HG03354 (cell line): ENCODE results near the gene INHBC.
"Not testable (repeated sequence)": the region's sequence is repeated elsewhere in the genome, so short reads cannot be mapped to it uniquely, and the experiment has no call there.

Experiments used
- ATAC-seq: cut with Tn5 transposase; IDR thresholded peaks from one replicate; pipeline ENCODE4 v1.9.1; 2021; ENCODE audit warnings: mild to moderate bottlenecking; ENCODE audit not compliant: unreplicated experiment, poor library complexity, severe bottlenecking

Gene INHBC

DNA sequence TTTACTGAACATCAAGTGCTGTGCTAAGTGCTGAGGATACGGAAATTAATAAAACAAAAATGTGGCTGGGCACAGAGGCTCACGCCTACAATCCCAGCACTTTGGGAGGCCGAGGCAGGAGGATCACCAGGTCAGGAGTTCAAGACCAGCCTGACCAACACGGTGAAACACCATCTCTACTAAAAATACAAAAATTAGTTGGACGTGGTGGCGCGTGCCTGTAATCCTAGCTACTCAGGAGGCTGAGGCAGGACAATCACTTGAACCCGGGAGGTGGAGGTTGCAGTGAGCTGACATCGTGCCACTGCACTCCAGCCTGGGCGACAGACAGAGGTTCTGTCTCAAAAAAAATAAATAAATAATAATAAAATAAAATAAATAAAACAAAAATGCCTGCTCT is 7.6 kb upstream of the INHBC start:
- not testable (repeated sequence) for ATAC-seq

DNA sequence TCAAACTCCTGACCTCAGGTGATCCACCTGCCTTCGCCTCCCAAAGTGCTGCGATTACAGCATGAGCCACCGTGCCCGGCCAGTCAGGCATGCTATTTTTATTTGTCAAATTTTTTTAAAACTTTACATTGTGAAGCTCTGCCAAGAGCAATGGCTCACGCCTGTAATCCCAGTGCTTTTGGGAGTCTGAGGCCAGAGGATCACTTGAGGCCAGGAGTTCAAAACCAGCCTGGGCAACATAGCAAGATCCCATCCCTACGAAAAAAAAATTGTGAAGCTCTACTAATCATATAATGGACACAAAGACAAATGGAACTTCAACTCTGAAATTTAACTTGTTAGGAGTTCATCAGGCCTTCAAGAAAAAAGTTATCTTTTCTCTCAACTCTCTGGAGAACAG is 5.6 kb upstream of the INHBC start:
- ATAC-seq = no peak

DNA sequence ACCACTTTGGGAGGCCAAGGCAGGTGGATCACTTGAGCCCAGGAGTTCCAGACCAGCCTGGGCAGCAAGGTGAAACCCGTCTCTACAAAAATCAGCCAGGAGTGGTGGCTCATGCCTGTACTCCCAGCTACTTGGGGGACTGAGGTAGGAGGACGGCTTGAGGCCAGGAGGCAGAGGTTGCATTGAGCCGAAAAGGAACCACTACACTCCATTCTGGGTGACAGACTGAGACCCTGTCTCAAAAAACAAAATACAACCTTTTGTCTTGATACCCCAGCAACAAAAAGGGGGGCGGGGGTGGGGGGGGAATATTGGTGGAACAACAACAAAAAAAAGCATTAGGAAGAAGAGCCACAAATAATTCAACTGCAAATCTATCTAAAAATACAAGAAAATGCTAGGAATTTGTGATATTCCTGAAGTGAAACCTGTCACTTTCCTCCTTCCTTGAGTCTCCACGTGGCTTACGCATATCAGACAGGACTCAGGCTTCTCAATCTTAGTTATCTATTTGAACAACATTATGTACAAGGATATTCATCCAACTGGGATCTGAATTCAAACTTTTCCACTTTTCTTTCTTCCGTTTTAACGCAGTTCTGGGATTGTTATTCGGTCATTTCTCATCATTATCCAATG is 5.0 kb upstream of the INHBC start:
- ATAC-seq = no peak

DNA sequence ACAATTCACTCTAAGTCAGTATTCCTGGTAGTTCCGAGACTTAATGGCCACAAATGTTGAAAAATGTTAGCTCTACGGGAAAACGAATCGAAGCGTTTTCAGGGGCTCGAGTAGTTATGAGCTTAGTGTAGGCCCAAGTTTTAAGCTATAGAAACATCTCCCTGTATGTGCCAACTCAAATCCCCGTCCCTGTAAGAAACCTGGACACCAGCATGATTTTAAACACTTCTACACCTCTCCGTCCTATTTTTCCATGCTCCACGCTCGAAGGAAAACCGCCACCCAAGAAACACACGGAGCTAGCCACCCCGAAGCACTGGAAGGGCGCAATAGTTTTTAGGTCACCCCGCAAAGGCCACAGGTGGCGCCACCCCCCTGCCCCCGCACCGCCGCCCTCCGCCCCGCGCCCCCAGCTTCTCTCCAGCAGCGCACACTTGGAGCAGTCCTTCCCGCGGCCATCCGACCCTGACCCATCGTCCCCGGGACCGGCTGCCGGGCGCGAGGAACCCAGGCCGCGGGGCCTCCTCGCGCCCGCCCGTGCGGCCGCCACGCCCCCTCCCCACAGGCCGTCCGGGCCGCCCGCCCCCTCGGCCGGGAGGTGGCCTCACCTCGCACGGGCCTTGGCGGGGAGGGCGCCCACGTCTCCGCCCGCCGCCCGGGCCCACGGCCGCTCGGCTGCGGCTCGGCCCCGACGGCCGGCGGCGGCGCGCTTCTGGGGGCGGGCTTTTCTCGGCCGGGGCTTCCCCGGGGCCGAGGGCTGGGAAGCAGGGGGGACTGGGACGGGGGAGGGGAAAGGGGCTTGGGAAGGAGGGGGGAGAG is 4.3 kb upstream of the INHBC start:
- peak; percentile 69 for ATAC-seq

DNA sequence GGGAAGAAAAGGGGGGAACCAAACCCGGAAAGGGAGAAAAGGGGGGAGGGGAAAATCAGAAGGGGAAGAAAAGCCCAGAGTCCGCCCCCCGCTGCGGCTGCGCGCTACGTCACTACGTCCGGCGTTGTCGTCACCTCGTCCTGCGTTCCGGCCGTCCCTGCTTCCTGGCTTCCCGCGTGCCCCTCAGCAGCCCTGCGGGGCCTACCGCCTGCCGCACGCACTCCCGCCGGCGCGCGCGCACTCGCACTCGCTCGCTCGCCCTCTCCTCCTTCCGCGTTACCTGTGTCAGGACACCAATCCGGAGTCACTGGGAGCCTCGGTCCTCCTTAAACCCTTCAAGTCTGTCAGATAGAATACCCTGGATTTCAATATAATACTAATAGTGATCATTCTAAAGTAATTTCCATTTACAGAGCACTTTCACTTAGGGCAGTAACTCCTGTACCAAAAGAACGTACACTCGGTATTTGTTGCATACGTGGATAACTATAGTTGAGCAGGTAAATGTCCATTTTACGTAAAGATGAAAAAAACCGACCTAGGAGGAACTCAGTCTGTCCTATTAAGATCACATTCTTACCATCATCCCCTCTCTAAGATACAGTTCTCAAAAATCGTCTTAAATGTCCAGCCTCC is 3.5 kb upstream of the INHBC start, which contains the start of gene R3HDM2:
R3HDM2 (minus strand) TSS at position 113 of the 636 bp plus-strand sequence. CDS start 120,615 bp downstream, outside the sequence.
- peak; percentile 96 for ATAC-seq

DNA sequence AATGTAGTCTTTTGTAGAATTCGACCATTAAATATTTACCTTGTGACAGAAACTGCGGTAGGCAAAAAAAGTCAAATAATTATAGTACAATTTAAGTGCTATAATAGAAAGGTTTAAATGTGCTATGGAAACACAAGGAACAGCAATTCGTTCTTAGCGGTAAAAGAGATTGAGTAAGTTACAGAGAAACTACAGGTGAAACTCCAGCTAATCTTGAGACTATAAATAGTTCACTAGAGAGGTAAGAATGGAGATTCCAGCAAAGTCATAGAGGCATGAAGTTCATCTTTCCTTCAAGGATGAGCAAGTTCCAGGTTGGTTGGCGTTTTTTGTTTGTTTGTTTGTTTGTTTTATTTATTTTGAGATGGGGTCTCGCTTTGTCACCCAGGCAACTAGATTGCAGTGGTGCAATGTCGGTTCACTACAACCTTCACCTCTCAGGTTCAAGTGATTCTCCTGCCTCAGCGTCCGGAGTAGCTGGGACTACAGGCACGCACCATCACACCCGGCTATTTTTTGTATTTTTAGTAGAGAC is 2.9 kb upstream of the INHBC start:
- no peak for ATAC-seq

DNA sequence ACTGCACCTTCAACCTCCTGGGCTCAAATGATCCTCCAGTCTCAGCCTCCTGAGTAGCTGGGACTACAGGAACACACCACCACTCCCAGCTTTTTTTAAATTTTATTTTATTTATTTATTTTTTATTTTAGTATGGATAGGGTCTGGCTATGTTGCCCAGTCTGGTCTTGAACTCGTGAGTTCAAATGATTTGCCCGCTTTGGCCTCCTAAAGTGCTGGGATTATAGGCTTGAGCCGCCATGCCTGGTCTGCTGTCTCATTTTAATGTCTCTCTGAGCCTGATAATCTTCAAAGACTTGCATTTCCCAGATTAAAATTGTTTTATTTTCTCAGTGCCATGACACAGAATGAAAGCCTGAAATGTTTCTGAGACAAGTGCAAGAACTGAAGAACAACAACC is 1.2 kb upstream of the INHBC start:
- ATAC-seq = no peak

DNA sequence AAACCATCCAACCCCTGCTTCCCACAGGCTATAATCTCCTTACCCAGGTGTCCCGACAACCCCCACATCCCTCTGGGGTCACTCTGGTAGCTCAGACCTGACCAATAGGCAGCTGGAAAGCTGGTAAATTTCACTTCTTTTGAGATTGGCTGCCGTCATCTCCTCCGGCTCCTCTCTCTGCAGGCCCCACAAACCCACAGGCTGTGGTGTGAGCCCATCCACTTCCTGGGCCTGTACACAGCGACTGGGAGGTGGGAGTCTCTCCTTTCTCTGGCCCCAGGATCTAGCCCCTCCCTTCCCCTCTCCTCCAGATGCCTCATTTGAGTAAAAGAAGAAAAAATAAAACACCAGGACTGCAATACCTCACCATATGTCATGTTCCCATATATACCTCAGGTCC is 709 bp downstream of the INHBC start:
- no peak for ATAC-seq

DNA sequence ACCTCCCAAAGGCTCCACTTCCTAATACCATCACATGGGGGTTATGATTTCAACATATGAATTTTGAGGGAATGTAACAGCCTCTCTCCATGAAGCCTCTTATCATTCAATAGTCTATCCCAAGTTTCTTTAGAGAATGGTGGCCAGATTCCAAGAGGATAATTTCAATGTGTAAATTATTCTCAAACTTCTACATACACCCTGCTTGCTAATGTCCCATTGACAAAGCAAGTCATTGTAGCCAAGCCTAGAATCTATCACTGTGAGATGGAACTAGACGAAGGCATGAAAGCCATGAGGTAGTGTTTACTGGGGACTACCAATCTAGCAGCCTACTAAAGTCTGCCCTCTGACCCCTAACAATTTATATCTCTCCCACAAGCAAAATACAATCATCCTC is 3.8 kb downstream of the INHBC start:
- ATAC-seq = no peak

DNA sequence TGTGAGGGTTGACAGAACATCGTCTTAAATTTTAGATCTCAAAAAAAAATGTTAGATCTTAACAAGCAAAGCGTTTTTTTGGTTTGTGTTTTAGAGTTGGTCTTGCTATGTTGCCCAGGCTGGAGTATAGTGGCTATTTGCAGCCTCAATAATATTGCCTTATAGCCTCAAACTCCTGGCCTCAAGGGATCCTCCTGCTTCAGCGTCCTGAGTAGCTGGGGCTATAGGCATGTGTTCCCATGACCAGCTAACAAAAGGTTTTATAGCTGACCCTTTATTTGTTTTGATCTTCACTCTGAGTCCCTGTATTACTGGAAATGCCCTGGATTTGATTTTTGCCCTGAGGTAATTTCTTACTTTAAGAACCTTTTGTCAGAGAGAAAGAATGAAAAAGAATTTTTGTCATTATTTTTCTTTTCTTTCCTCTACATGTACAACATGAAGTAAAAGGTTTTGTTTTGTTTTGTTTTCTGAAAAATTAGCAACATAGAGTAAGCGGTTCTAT is 5.2 kb downstream of the INHBC start:
- ATAC-seq = no peak

DNA sequence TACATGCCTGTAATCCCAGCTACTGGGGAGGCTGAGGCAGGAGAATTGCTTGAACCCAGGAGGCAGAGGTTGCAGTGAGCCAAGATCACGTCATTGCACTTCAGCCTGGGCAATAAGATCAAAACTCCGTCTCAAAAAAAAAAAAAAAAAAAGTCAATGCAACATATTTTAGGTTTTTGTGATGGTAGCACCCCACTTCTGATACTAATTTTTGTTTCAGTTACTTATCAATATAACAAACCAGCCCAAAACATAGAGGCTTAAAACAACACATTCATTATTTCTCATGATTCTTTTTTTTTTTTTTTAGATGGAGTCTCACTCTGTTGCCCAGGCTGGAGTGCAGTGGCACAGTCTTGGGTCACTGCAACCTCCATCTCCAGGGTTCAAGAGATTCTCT is 6.8 kb downstream of the INHBC start:
- ATAC-seq = not testable (repeated sequence)

DNA sequence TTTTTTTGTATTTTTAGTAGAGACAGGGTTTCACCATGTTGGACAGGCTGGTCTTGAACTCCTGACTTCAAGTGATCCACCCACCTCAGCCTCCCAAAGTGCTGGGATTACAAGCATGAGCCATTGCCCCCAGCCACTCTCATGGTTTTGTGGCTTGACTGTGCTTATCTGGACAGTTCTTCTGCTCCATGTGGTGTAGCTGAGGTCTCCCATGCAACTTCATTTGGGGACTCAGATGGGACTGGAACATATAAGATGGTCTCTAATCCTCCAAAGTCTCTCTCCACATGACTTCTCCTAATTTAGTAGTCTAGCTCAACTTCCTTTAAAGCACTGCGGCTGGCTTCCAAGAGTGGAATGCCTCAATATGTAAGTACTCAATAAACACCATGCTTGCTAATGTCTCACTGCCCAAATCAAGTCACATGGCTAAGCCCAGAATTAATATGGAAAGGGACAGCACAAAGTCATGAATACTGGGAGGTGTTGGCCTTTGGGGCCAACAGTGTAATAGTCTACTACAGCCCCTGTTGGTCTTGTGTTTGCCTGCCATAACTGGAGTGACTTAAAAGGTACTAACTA is 7.4 kb downstream of the INHBC start:
- no peak for ATAC-seq

DNA sequence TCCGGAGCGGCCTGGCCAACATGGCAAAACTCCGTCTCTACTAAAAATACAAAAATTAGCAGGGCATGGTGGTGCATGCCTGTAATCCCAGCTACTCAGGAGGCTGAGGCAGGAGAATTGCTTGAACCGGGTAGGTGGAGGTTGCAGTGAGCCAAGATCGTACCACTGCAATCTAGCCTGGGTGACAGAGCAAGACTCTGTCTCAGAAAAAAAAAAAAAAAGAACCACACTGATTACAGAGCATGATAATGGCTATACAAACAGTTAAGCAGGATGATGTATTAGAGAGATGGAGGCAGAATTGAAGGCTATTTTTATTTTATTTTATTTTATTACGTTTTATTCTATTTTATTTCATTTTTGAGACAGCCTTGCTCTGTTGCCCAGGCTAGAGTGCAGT is 9.8 kb downstream of the INHBC start:
- not testable (repeated sequence) for ATAC-seq

DNA sequence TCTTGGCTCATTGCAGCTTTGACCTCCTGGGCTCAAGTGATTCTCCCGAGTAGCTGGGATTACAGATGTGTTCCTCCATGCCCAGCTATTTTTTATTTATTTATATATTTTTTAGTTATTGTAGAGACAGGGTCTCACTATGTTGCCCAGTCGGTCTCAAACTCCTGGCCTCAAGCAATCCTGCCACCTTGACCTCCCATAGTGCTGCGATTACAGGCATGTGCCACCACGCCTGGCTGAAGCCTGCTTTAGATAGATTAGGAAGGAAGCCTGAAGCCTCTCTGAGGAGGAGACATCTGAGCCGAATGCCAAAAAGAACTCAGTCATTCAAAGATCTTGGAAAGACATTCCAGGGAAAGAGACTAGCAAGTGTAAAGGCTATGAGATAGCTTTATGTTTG is 10.2 kb downstream of the INHBC start:
- no peak for ATAC-seq

DNA sequence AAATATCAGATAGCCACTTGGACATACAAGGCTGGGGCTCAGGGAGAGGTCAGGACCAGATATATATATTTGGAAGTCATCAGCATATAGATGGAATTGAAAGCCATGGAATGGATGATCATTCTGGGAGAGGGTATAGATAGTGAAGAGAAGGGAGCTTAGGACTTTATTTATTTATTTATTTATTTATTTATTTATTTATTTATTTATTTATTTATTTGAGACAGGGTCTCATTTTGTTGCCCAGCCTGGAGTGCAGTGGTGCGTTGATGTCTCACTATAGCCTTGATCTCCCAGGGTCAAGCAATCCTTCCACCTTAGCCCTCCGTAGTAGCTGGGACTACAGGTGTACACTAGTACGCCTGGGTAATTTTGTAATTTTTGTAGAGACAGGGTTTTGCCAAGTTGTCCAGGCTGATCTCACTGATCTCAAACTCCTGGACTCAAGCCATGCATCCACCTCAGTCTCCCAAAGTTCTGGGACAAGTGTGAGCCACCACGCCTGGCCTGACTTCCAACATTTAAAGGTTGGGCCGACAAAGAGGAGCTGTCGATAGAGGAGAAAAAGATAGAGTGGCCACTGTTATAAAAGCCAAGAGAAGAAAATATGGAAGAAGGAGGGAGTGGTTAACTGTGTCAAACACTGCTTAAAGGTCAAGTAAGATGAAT is 11.8 kb downstream of the INHBC start:
- no peak for ATAC-seq

DNA sequence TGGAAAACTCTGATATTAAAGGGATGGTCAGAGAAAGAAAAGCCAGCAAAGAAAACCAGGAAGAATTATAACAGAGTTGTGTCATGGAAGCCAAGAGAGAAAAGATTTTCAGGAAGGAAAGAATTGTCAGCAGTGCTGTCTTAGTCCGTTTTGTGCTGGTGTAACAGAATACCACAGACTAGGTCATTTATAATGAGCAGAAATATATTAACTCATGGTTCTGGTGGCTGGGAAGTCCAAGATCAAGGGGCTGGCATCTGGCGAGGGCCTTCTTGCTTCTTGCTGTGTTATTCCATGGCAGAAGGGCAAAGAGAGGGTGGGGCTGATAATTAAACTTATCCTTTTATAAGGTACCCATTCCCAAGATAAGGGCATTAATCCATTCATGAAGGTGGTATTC is 14.1 kb downstream of the INHBC start:
- ATAC-seq = no peak

DNA sequence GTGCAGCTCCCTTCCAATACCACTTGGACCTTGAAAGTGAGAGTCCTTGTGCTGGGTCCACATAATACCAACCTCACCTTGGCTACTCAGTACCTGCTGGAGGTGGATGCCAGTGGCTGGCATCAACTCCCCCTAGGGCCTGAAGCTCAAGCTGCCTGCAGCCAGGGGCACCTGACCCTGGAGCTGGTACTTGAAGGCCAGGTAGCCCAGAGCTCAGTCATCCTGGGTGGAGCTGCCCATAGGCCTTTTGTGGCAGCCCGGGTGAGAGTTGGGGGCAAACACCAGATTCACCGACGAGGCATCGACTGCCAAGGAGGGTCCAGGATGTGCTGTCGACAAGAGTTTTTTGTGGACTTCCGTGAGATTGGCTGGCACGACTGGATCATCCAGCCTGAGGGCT is 14.8 kb downstream of the INHBC start:
- ATAC-seq = no peak

DNA sequence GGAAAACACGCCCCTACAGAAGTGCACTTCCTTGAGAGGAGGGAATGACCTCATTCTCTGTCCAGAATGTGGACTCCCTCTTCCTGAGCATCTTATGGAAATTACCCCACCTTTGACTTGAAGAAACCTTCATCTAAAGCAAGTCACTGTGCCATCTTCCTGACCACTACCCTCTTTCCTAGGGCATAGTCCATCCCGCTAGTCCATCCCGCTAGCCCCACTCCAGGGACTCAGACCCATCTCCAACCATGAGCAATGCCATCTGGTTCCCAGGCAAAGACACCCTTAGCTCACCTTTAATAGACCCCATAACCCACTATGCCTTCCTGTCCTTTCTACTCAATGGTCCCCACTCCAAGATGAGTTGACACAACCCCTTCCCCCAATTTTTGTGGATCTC is 15.5 kb downstream of the INHBC start:
- no peak for ATAC-seq

DNA sequence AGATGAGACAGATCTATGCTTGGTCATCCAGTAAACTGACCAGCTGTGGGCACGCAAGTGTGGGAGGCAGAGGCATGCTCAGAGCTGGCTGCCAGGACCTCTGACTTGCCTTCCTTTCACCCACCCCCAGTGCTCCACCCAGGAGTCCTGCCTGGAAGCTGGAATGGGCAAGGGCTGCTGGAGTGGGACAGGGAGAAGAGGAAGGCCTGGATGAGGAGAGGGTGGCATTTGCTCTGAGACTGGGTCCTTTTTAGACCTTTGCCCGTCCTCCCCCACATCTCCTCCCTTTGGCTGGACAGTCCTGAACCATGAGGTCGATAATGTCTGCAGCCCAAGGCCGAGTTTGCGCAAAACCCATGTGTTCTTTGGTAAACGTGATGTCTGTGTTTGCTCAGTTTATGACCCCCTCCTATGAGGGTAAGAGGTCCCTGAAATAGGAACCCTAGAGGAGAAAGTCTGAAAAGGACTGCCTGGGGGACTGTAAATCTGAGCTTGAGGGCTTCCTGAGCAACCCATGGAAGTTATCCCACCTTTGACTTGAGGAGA is 16.7 kb downstream of the INHBC start:
- ATAC-seq = no peak
